ENCODE results near the gene GNB1L. TPM values are rescaled to one million over a fixed set of nuclear protein-coding genes. Genes with fewer than 3 reads are reported as not detected.

The GNB1L gene
- total and polyA plus RNA-seq, 10 of the 15 experiments (the other 5 are each of a cell fraction or from before 2014, with no cell fraction given): 0.21 to 19.4 (median 6.8) TPM

DNA sequence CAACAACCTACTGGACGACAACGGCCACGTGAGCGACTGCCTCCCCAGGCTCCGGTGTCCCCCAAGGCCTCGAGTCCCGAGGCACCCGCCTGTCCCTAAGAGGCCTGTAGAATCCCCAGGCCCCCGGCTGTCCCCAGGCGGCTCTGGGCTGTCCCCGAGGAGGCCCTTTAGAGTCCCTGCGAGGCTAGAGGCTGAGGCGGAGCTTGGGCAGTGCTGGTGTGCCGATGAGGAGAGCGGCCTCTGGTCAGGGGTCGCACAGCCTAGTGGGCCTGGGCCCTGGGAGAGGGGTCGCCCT is 90.4 kb downstream of the GNB1L start:
- in situ Hi-C loops (cut with MboI): no loop called here
- WGBS (ENCODE audit: insufficient coverage, insufficient replicate concordance, low lambda C conversion rate, missing lambda C conversion rate): 59% methylated on average over 17 of the region's 17 CpGs

More for the DNA sequence above, 90.4 kb downstream of the GNB1L start:
- ATAC-seq (no peak), FAIRE-seq (no peak), DNase-seq (ENCODE audit: low read depth, low spot score) (no peak)
- H3K36me3 ChIP-seq (ENCODE audit: control insufficient read depth in 2 of 2, insufficient read depth in 2 of 2, low read length in 1 of 2): no peaks in the 10 kb centered on the region
- ChIA-PET SMC1A (ENCODE audit: uncharacterized antibody, unreplicated experiment) (no interaction called here), POLR2A (no interaction called here), RAD21 (ENCODE audit: unreplicated experiment) (no interaction called here), CTCF (no interaction called here)
- H3K79me2 ChIP-seq (ENCODE audit: control insufficient read depth, insufficient read depth, low read length): no peaks in the 10 kb centered on the region
- no peaks in the 10 kb centered on the region for H3K9me3 ChIP-seq (replicated peaks; ENCODE audit: control insufficient read depth, insufficient read depth, low read length)
- H3K27me3 ChIP-seq (replicated peaks in 1 of 2; ENCODE audit: control insufficient read depth in 2 of 2, insufficient read depth in 2 of 2, low read length in 1 of 2): peaks cover 11 to 16% of the 10 kb centered on the region in 2 experiments
- H3K4me3 ChIP-seq: no peak overlapping the region
- intact Hi-C loops (cut with micrococcal nuclease; ENCODE audit: unreplicated experiment): no loop called here
- TF ChIP-seq MEF2A (IDR thresholded peaks at IDR 0.05; ENCODE audit: insufficient read depth, low read depth, low read length): no peak
- TF ChIP-seq STAT3 (IDR thresholded peaks at IDR 0.05; ENCODE audit: low read depth, low read length): no peak
- TF ChIP-seq SUPT20H (IDR thresholded peaks at IDR 0.05; ENCODE audit: borderline replicate concordance, control insufficient read depth, low read depth, low read length): no peak
- TF ChIP-seq ZNF24 (IDR thresholded peaks at IDR 0.05): no peak
- no peak for TF ChIP-seq SPI1 (IDR thresholded peaks at IDR 0.05; ENCODE audit: borderline replicate concordance, insufficient read depth, low read depth, low read length)
- no peak for TF ChIP-seq SMAD5 (IDR thresholded peaks at IDR 0.05; ENCODE audit: low read depth)
- TF ChIP-seq ZNF384 (IDR thresholded peaks at IDR 0.05; ENCODE audit: borderline replicate concordance, low read depth, low read length): no peak
- TF ChIP-seq NR2C1 (IDR thresholded peaks at IDR 0.05): no peak
- TF ChIP-seq SREBF1 (IDR thresholded peaks at IDR 0.05; ENCODE audit: low read length): no peak
- TF ChIP-seq CHD2 (IDR thresholded peaks at IDR 0.05; ENCODE audit: borderline replicate concordance, low read depth, low read length): no peak
- TF ChIP-seq, protein P1, sequence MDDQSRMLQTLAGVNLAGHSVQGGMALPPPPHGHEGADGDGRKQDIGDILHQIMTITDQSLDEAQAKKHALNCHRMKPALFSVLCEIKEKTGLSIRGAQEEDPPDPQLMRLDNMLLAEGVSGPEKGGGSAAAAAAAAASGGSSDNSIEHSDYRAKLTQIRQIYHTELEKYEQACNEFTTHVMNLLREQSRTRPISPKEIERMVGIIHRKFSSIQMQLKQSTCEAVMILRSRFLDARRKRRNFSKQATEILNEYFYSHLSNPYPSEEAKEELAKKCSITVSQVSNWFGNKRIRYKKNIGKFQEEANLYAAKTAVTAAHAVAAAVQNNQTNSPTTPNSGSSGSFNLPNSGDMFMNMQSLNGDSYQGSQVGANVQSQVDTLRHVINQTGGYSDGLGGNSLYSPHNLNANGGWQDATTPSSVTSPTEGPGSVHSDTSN (IDR thresholded peaks at IDR 0.05; ENCODE audit: insufficient replicate concordance, low read depth, low read length): no peak
- no peak overlapping the region for H3K27ac ChIP-seq (ENCODE audit: control insufficient read depth, insufficient read depth)
- H3K4me1 ChIP-seq (ENCODE audit: control insufficient read depth, insufficient read depth, low read length): no peaks in the 10 kb centered on the region
- H2AFZ ChIP-seq (ENCODE audit: control insufficient read depth, low read depth, low read length): no peak overlapping the region
- no peak overlapping the region for H3K9ac ChIP-seq (ENCODE audit: control insufficient read depth, insufficient read depth, low read length)
- H3K4me2 ChIP-seq (ENCODE audit: control insufficient read depth, insufficient read depth): no peak overlapping the region
- no peaks in the 10 kb centered on the region for H4K20me1 ChIP-seq (ENCODE audit: control insufficient read depth, insufficient read depth)
- BruUV-seq (replicated peaks): no TSS peak

All from GM12878 (cell line).